NCI-H187 (cell line): Measurements from ENCODE around the gene PPP4R1.
A peak's percentile ranks its signal among the peaks of the same experiment; 100 is the strongest.

ENCODE experiments used
- DNase-seq, 2 experiments: peaks; one replicate each; lab custom pipeline; 2025; lab: John Stamatoyannopoulos, UW

Gene PPP4R1

DNA sequence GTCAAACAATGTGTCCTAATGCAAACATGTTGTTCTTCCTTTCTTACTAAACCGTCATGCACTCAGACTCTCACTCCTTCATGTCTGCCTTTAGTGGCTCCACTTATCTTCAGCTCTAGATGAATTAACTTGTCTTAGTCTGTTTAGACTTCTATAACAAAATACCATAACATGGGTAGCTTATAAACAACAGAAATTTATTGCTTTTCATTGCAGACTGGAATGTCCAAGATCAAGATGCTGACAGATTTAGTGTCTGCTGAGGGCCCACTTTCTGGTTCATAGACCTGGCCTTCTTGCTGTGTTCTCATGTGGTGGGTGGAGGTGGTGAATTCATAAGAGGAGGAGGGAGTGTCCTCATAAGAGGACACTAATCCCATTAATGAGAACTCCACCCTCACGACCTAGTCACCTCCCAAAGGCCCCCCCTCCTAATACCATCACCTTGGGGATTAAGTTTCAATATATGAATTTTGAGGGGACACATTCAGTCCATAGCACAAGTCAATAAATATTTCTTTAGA is 106.7 kb downstream of the PPP4R1 start:
- no peak for DNase-seq

DNA sequence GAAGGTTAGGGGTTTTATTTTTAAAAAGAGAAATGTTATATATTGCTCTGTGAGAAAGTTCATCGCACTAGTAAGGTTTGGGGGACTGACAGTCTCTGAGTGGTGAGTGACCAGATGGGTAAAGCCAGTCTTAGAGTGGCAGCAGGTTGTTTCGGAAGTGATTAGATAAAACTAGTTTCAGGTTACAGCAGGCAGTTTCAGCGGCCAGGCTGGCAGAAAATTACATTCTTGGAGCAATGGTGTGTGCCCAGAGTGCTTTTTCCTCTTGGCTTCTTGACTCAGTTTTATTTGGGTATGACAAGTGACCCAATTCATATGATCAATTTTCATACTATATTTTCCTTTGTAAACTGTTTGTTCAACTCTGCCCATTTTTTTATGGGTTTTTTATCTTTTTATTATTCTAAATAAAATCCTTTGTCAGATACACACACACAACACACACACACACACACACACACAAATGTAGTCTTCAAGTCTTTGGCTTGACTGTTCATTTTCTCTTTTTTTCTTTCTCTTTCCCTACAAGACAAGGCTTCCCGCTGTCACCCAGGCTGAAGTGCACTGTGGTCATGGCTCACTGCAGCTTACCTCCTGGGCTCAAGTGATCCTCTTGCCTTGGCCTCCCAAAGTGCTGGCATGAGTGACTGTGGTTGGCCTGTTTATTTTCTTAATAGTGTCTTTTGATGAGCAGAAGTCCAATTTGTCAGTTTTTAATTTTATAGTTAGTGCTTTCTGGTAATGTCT is 108.1 kb downstream of the PPP4R1 start:
- DNase-seq: peak; percentile 24 to 54
